ENCODE results near the gene SRMS. TPM values are rescaled to one million over a fixed set of nuclear protein-coding genes. Genes with fewer than 3 reads are reported as not detected.
"Not testable (repeated sequence)": the region's sequence is repeated elsewhere in the genome, so short reads cannot be mapped to it uniquely, and the experiment has no call there.

The SRMS gene
- polyA plus RNA-seq, 12 donors: 0.08 TPM; not detected in 11

DNA sequence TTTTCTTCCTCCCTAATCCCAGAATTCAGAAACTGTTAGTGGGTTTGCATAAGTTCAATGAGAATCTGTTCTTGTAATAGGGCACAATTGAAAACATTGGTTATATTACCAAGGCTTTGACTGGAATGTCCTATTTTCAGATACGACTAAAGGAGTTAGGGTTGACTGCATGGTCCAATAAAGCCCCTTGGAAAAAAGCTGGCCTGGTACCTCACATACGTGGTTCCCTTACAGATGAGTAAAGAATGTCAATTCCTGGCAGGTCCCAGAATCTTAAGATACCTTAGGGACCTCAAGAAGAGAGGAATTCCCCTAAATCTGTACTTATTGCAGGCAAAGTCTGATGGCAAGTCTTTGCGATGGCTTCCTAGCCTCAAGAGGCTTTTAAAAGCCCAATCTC, 22.4 kb downstream of the SRMS start:
- DNase-seq: no peak

DNA sequence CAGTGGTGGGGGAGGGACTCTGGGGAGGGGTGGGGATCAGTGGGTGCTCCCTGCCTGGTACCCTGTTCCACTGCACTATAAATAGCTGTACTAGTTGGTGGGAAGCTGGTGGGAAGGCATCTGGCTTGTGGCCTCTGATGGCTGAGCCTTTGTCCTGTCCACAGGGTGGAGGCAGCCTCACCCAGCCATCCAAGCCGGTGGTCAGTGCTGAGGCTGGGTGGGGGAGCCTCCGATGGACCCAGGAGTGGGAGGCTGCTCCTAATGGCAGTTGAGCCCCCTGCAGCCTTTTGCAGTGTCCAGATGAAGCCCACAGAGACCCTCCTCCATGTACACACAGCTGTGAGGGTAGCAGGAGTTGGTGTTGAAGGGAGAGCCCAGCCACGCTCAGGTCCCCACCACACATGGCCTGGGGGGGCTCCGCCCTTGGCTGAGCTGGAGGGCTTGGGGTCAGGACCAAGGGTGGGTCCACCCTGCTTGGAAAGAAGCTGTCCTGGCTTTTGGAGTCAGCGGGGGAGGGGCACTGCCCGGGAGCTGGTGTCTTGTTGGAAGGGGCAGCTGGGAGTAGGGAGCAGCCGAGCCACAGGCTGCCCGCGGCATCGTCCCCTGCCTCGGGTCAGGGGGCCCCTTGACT, 24.5 kb downstream of the SRMS start:
- no peak for DNase-seq

DNA sequence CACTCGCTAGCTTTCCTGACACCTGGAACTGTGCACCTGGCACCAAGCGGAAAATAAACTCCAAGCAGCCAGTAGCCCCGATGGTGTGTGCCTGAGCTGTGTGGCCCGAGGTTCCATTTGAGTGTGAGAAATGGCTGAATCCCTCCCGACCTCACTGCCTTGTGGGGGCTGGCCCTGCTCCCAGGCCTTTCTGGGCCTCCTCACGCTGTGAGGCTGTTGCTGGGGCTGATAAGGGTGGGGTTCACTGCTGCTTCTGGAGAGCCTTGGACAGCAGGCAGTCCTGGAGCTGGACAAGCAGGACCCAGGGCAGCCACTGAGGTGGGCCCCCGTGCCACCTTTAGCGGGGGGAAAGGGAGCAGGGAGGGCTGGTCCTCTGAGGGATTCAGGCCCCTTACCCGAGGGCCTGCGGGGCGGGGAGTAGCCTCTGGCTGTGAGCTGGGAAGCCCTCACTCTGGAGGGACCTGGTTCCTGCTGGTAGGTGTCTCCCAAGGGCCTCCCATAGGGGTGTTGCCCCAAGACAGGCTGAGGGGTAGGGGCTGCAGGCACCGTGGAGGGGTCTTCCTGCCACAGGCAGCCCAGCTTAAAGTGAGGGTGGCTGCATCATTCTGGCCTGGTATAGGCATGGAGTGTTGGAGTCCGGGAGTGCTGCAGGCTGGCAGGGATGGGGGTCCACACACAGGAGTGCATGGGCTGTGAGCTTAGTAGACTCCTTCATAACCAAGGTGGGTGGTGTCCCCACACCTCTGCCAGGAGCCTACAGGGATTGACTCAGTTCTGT, 25.3 kb downstream of the SRMS start:
- DNase-seq: no peak

DNA sequence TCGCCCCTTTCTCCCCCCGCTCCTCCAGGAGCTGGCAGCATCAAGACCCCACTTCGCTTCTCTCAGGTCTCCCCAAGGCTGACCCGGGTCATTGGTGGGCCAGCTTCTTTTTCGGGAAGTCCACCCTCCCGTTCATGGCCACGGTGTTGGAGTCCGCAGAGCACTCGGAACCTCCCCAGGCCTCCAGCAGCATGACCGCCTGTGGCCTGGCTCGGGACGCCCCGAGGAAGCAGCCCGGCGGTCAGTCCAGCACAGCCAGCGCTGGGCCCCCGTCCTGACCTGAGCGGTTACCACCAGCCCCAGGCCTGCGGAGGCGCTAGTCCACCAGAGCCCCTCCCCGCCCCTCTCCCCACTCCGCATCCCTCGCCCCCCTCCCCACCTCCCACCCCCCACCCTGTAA, 25.9 kb downstream of the SRMS start:
- DNase-seq: no peak

DNA sequence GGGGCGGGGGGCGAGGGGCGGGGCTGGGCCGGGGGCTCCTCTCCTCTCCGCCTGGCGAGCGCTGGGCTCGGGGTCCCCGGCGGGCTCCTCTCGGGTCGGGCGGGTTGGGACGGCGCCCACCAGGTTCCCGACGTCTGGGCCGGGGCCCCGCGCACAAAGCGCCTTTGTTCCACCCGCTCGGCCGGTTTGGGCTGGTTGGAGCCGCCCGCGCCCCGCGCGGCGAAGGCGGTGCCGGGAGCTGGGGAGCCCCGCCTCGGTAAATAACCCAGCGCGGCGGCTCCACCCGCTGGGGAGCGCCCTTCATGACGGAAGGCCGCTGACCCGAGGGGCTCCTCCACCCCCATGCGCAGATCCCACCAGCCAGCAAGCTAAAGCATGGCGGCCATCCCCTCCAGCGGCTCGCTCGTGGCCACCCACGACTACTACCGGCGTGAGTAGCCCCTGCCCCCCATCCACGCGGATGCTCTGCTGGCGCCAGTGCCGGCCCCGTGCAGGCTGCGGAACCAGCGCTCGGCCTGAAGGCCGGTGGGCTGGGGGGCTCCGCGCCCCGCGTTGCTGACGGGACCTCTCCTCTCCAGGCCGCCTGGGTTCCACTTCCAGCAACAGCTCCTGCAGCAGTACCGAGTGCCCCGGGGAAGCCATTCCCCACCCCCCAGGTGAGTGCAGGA, 26.5 kb downstream of the SRMS start:
- peak; percentile 75 for DNase-seq

DNA sequence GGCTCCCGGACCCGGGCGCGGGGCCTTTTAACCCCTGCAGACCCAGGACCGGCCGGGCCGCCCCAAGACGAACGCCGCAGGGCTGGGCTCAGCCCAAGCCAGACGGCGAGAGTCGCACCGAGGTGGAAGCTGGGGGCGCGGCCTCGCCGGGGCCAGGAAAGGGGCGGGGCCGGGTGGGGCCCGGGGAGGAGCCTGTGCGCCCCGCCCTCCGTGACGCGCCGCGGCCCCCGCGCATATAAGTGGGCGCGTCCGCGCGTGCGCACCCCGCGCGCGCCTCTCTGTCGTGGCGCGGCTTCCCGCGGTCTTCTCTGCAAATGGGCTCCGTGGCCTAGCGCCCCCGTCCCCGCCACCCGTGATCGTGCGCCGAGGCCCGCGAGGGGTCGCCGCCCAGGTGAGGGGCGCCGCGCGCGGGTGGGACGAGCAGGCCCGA, 27.0 kb downstream of the SRMS start, which contains the start of gene PPDPF:
TSS of gene PPDPF (plus strand) at position 262 of the 430 bp plus-strand sequence. CDS start 544 bp downstream, outside the sequence.
- peak; percentile 85 for DNase-seq

DNA sequence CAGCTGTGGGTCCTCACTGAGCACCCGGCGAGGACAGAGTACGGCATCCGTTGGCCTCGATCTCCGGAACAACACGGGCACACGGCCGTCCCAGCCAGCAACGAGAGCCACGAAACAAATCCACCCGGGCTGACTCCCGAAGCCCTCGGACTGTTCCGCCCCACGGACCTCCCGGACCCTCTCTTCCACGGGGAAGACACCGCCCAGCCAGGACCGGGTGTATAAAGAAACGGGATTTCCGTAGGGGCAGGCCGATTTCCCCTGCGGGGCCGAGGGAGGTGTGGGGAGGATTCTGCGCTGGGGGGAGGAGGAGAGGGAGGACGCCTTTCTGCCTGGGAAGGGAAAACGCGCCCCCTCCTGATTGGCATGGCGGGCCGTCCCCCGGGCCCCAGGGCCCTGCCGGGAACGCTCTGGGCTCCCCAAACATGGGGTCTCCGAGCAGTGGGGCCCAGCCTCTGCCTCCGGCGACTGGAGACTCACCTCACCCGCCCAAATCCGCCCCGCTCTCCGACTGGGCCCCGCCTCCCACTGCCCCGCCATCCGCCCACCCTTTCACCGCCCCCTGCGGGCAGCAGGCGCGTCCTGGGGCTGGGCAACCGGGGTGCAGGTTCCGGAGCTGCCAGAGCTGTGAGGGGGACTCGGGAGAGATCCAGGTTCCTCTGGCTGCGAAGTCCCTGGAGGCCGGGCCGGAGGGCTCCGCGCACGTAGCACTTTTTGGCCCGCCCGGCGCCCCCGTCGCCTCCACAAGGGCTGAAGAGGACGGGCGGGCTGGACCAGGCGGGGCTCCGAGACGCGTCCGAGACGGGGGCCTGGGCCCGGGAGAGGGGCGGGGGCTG, 27.7 kb downstream of the SRMS start:
- DNase-seq: peak; percentile 69

DNA sequence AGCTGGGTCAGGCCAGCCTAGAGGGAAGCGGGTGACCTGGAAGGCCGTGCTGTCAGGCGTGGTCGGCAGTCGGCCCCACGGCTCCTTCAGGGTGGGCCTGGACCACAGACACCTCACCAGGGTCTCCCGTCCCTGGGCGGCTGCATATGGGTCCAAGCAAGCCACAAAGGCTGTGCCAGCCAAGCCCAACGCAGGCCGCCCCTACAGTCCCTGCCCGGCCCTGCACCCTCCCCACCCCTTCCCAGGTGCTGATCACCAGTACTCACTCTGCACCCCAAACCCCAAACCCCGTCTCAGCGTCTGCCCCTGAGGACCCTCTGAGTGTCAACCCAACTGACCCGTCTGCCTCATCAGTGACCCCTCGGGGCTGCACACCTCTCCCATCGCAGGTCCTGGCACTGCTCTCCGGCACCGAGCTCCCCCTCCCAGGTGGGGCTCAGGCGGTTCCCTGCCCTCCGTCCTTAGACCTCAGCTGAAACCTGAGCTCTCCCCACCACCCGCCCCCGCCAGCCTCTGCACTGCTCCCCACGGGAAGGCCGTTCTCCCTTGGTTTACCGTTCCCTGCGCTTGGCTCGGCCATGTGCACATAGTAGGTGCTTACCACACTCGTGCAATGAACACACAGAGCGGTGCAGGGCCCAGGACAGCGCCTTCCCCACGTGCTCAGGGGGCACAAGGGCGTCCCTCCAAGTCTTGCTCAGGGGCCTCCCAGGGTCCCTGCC, 28.4 kb downstream of the SRMS start:
- no peak for DNase-seq

DNA sequence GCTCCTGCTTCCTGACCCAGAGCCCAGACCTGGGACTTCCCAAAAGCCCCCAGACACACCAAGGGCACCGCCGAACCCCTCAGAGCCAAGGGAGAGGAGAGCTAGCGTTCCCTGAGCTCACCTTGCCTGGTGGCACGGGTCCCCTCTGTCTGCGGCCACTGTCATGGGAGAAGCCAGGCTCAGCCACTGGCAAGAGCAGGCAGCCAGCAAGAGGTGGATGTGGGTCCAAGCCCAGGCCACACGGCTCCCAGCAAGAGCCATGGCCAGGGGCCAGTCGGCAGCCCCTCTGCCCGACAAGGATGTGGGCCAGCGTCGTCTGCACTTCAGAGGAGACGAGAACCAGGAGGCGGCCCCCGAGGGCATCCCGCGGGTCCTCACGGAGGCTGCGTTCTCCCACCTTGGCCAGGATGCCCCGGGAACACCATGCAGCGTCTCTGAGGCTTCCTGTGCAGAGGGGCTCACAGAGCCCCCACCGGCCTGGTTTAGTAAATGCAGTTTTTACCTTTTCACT, 29.1 kb downstream of the SRMS start:
- DNase-seq: no peak

DNA sequence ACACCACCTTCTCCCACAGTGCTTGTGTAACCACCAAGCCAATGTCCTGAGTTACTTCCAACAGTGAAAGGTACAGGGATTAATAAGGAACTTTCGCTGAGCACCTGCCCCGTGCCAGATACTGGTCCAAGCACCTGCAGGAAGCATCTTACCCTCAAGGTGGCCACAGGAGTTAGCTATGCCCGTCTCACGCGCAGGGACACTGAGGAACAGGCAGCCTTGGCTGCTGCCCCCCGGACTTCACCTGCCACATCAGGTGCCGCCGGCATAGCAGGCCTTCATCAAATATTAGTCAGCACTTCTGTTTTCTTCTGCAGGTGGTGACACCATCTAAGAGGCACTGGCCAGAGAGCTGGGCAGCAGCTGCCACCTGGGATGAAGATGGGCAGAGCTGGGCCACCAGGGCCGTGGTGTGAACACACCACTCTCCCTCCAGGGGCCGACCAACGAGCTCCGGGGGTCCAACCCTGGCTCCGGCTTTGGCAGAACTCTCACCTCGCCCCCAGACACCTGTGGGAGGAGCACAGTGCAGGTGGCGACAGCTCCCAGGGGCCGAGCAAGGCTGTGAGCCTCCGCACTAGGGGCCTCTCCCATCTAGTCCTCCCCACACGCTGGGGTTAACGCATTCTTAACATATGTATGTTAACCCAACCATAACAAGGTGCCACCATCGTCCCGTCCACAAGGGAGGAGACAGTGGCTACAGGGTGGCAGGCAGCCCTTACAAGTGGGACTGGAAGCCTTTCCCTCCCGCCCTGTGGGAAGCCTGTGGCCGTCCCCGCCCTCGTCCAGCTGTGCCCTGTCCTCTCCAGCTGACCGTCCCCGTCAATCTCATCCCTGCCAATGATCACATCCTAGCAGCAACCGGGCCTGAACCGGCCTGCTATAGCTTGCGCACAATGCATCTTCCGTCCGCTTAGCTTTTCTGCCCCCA, 29.9 kb downstream of the SRMS start:
- DNase-seq: no peak

DNA sequence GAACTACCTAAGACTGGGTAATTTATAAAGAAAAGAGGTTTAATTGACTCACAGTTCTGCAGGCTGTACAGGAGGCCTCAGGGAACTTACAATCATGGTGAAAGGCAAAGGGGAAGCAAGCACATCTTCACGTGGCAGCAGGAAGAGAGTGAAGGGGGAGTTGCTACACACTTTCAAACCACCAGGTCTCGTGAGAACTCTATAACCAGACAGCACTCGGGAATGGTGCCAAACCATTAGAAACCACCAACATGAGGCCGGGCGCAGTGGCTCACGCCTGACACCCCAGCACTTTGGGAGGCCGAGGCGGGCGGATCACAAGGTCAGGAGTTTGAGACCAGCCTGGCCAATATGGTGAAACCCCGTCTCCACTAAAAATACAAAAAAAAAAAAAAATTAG, 33.0 kb downstream of the SRMS start:
- not testable (repeated sequence) for DNase-seq

DNA sequence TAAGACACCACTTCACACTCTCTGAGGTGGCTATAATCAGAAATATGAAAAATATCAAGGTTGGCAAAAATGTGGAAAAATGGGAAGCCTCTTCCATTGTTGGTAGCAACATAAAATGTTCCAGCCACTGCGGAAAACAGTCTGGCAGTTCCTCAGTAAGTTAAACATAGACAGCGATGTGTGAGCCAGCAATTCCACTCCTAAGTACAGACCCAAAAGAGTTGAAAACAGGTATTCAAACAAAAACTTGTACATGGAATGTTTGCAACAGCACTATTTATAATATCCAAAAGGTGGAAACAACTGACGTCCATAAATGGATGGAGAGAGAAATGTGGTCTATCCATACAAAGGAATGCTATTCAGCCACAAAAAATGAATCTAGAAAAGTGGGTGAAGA, 34.3 kb downstream of the SRMS start:
- no peak for DNase-seq

DNA sequence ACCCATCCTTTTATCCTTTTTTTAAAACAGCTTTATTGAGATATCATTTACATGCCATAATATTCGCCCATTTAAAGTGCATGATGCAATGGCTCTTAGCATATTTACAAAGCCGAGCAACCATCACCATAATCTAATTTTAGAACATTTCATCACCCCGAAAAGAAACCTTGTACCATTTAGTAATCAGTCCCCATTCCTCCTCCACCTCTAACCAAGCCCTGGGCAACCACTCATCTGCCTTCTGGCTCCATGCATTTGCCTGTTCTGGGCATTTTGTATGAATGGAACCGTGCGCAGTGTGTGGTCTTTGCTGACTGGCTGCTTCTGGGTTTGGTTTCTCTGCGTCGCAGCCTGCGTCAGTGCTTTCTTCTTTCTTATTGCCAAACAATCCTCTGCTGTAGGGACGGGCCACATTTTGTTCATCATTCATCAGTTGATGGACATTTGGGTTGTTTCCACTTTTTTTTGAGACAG, 38.4 kb downstream of the SRMS start:
- no peak for DNase-seq

DNA sequence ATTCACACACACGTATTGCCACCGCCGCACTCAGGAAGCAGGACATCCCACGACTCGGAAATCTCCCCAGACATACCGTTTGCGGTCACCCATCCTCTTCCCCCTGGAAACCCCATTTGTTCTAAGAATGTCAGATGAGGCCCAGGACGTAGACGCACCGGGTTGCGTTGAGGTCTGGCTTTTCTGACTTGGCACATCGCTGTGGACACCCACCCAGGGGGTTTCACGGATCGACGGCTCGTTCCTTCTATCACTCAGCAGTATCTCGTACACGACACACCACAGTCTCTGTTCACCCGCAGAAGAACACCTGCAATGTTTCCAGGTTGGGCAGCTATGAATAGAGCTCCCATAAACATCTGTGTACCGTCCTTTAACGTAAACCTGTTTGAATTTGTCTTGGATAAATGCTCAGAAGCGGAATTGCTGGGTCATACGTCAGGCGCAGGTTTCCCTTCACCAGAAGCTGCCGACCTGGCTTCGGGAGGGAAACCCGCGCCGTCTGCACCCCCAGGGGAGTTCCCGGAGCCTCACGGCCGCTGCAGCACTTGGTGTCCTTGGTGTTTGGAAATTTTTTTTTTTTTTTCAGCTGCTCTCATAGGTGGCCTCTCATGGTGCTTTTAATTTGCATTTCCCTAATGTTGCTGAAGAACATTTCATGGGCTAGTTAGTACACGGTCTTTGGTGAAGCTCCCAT, 39.3 kb downstream of the SRMS start:
- DNase-seq: no peak

DNA sequence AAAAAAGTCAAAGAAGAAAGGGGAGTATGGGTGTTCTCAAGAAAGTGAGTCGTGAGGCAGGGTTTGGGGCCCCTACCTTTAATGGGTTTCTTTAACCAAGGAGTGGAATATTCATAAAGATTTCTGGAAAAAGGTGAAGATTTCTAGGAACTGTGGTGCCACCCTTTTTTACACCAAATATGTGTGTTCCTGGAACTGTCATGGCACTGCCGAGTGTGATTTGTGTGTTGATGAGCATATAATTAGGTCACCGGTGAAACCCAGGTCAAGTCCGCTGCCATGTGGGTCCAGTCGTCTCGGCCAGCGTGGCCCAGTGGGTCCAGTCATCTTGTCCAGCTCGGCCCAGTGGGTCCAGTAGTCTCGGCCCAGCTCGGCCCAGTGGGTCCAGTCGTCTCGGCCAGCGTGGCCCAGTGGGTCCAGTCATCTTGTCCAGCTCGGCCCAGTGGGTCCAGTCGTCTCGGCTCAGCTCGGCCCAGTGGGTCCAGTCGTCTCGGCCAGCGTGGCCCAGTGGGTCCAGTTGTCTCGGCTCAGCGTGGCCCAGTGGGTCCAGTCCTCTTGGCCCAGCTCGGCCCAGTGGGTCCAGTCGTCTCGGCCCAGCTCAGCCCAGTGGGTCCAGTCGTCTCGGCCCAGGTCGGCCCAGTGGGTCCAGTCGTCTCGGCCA, 40.3 kb downstream of the SRMS start:
- DNase-seq: no peak

DNA sequence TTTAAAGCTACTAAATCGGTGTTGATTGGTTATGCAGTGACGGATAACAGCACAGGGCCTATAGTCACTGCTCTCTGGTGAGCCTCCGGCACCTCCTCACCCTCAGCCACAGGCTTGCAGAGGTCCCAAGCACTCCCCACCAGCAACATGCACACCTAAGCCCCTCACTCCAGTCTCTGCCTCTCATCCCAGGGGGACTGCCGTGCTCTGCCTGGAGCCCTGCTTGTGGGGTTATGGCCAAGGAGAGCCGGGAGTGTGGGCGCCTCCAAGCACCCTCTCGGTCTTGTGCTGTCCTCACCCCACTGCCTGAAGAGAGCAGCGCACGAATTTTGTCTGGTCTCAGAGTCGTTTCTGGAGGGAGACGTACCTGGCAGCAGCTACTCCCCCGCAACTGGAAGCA, 41.8 kb downstream of the SRMS start:
- no peak for DNase-seq

DNA sequence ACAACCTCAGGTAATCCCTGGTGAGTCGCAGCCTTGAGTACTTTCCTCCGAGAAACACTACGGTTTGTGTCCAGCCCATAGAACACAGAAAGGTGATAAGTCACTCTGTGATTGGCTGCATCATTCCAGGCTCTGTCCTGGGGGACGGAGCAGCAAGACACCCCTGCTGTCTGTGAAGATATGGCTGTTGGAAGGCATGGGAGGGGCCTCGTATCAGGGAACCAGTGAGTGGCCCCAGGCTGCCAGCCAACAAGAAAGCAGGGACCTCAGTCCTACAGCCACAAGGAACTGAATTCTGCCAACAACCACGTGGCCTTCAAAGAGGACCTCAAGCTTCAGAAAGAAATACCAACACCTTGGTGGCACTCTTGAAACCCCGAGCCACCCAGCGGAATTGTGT, 42.3 kb downstream of the SRMS start:
- no peak for DNase-seq

DNA sequence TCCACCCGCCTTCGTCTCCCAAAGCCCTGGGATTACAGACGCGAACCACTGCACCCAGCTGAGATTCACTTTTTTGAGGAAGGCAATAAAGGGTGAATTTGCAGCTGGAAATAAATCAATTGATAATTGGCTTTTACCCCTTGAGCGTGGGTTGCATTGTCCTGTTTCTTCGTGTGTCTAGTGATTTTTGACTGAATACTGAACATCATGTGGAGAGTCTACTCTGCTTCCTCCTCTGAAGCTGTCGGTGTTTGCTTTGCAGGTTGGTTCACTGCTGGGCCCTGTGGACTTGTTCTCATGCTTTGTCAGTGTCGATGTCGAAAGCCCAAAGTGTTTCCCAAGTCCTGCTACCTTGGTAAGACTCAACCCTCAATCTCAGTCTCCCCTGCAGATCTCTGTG, 42.9 kb downstream of the SRMS start:
- no peak for DNase-seq

DNA sequence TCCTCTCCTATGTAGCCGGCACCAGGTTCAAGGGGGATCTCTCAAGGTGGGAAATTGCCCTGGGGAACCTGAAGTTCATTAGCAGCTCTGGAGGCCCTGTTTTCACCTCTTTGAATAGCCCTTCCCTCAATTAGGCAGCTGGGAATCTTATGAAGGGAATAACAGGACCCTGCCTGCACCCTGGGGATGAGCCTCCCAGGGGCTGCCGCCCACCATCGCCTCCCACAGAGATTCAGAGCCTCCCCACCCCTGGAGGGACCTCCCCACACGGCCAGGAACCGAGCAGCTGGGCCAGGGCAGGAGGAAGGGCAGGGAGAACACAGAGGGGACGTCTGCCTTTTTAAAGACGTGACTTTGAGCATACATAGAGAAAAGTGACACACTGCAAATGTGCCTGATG, 44.0 kb downstream of the SRMS start:
- DNase-seq: no peak

Data from muscle of arm (tissue), 12 donors.